A549 (cell line): ENCODE measurements around the gene ELL3. TPM values are rescaled to one million over a fixed set of nuclear protein-coding genes. Genes with fewer than 3 reads are reported as not detected.

ENCODE experiments used
- ATAC-seq, 2 experiments: fragments of 200-7000 bp in 1 of 2; fragments of >200 bp in 1 of 2; cut with Nextera tagmentation in 1 of 2; cut with Tn5 transposase in 1 of 2; 3 replicates each; pipeline versions ENCODE4 v1.8.0 to v1.9.1; 2018 to 2020; ENCODE audit warnings: mild to moderate bottlenecking in 1 of 2, moderate library complexity in 1 of 2
- CTCF ChIA-PET: fragments of 300-600 bp; sonication (Branson Sonifier 250); formaldehyde crosslinking; extraction: SDS; loops from one replicate; lab custom pipeline; 2021; ENCODE audit warnings: antibody characterized with exemption, inconsistent platforms; lab: Yijun Ruan, JAX
- POLR2A ChIA-PET: fragments of 350-600 bp; formaldehyde crosslinking; extraction: SDS; loops from one replicate; lab custom pipeline; 2021; ENCODE audit warnings: antibody characterized with exemption, inconsistent platforms; lab: Yijun Ruan, JAX
- DNase-seq, 2 experiments: peaks; one replicate each; pipeline versions ENCODE4 v3.0.0 to v3.0.0-alpha.2; 2011 to 2016; ENCODE audit warnings: low read depth in 1 of 2, low spot score in 1 of 2
- FAIRE-seq: peaks from 2 replicates; lab custom pipeline; 2011; peaks lifted over from hg19 to GRCh38; lab: Jason Lieb, UNC
- H3K27ac ChIP-seq, 2 experiments: fragments of >200 bp; sonication (Bioruptor Twin); formaldehyde crosslinking; 3 replicates each; pipeline ENCODE4 v1.5.1; 2016 to 2017
- H3K4me1 ChIP-seq: fragments of >200 bp; sonication (Bioruptor Twin); formaldehyde crosslinking; 3 replicates; pipeline ENCODE4 v1.6.1; 2016
- H3K4me2 ChIP-seq: fragments of >200 bp; sonication (Bioruptor Twin); formaldehyde crosslinking; 3 replicates; pipeline ENCODE4 v1.6.1; 2016
- H3K4me3 ChIP-seq: fragments of >200 bp; sonication (Bioruptor Twin); formaldehyde crosslinking; 3 replicates; pipeline ENCODE4 v1.5.1; 2016
- H3K9me3 ChIP-seq: fragments of >200 bp; sonication (Bioruptor Twin); formaldehyde crosslinking; 3 replicates; pipeline ENCODE4 v1.6.1; 2016
- CHD2 ChIP-seq: fragments of 150-350 bp; IDR thresholded peaks from 2 replicates; pipeline ENCODE4 v1.6.1; 2014; ENCODE audit warnings: low read length; ENCODE audit not compliant: partially characterized antibody
- FOSB ChIP-seq: fragments of 250-450 bp; sonication (Bioruptor Pico); IDR thresholded peaks from 2 replicates; pipeline ENCODE4 v1.5.0; 2020; ENCODE audit warnings: mild to moderate bottlenecking, moderate library complexity
- GATA3 ChIP-seq: IDR thresholded peaks from 2 replicates; pipeline ENCODE4 v1.6.1; 2012; ENCODE audit warnings: borderline replicate concordance
- HEYL ChIP-seq: fragments of 250-450 bp; sonication (Bioruptor Pico); IDR thresholded peaks from 2 replicates; pipeline ENCODE4 v1.8.0; 2021; ENCODE audit warnings: mild to moderate bottlenecking, moderate library complexity
- HOXB13 ChIP-seq: fragments of 250-450 bp; sonication (Bioruptor Pico); IDR thresholded peaks from 2 replicates; pipeline ENCODE4 v1.5.0; 2020; ENCODE audit warnings: low read depth, mild to moderate bottlenecking, moderate library complexity
- MAZ ChIP-seq: fragments of 150-350 bp; IDR thresholded peaks from 2 replicates; pipeline ENCODE4 v1.6.1; 2014; ENCODE audit warnings: antibody characterized with exemption, low read depth, low read length, borderline replicate concordance
- NFE2L2 ChIP-seq: fragments of 150-350 bp; conservative IDR thresholded peaks from 2 replicates; pipeline ENCODE4 v1.6.1; 2014; ENCODE audit warnings: low read length
- RAD21 ChIP-seq, 2 experiments: fragments of >200 bp in 1 of 2; sonication (Bioruptor Twin) in 1 of 2; formaldehyde crosslinking in 1 of 2; IDR thresholded peaks in 1 of 2; conservative IDR thresholded peaks in 1 of 2; 2 replicates in 1 of 2; 3 replicates in 1 of 2; pipeline ENCODE4 v1.6.1; 2012 to 2018; ENCODE audit warnings: inconsistent platforms in 1 of 2
- RNF2 ChIP-seq: fragments of 200-600 bp; sonication (generic); IDR thresholded peaks from 2 replicates; pipeline ENCODE4 v1.6.1; 2016; ENCODE audit warnings: low read depth, mild to moderate bottlenecking, antibody characterized with exemption, moderate library complexity, borderline replicate concordance
- SREBF2 ChIP-seq: fragments of 450-650 bp; IDR thresholded peaks from 2 replicates; pipeline ENCODE4 v1.6.1; 2014; ENCODE audit warnings: mild to moderate bottlenecking, moderate library complexity
- WGBS: methylation state at CpG from one replicate; pipeline ENCODE4 v1.1.6; 2017; ENCODE audit errors: missing lambda C conversion rate; 5-methylcytosine and 5-hydroxymethylcytosine counted together
- polyA plus RNA-seq, 4 experiments: library from polyadenylated mRNA; depleted of rRNA in 3 of 4; stranded (reverse); fragments of >200 nt; fragmentation: RNase III in 1 of 4; extraction: RNeasy Plus Mini Kit Qiagen cat#74134 plus additional on column Dnase treatment in 1 of 4; gene quantifications; 2 replicates in 3 of 4; 3 replicates in 1 of 4; pipeline ENCODE4 v1.2.3, GENCODE V29; 2011 to 2017
- TF ChIP-seq, protein P1 (sequence below): fragments of 250-450 bp; sonication (Bioruptor Pico); IDR thresholded peaks from 2 replicates; pipeline ENCODE4 v1.5.0; 2020; ENCODE audit warnings: low read depth, mild to moderate bottlenecking, moderate library complexity
- TF ChIP-seq, protein P2 (sequence below): fragments of 450-650 bp; IDR thresholded peaks from 2 replicates; pipeline ENCODE4 v1.6.1; 2014; ENCODE audit warnings: antibody characterized with exemption
- TF ChIP-seq, protein P3 (sequence below): fragments of 200-600 bp; sonication (generic); IDR thresholded peaks from 2 replicates; pipeline ENCODE4 v1.6.1; 2016; ENCODE audit warnings: antibody characterized with exemption, mild to moderate bottlenecking, moderate library complexity
- TF ChIP-seq, protein P4 (sequence below): fragments of >200 bp; sonication (Bioruptor Twin); formaldehyde crosslinking; IDR thresholded peaks from 3 replicates; pipeline ENCODE4 v1.6.1; 2016

ELL3 gene
- polyA plus RNA-seq, 2 of the 4 experiments (the other 2 are of a cell fraction): 1.4 to 2.1 TPM

DNA sequence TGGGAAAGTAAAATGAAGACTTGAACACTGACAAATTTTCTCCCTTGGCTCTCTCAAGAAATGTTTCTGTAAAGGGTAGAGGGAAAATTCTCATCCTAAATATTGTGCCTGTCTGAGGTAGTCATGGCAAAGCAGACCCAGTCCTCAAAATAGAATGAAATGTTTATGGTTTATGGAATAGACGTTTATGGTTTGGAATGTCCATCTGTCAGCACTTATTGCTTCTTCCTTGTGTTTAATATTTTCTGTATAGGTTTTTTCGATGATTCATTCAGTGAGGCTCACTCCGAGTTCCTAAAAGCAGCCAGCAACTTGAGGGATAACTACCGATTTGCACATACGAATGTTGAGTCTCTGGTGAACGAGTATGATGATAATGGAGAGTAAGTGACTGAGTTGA, 13.9 kb downstream of the ELL3 start:
- TF ChIP-seq, protein P1, sequence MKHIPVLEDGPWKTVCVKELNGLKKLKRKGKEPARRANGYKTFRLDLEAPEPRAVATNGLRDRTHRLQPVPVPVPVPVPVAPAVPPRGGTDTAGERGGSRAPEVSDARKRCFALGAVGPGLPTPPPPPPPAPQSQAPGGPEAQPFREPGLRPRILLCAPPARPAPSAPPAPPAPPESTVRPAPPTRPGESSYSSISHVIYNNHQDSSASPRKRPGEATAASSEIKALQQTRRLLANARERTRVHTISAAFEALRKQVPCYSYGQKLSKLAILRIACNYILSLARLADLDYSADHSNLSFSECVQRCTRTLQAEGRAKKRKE (CRISPR knock-in tag): no peak
- TF ChIP-seq SREBF2 (no peak), HOXB13 (CRISPR knock-in tag) (no peak), RAD21 (conservative IDR thresholded peaks at IDR 0.05 in 1 of 2, IDR thresholded peaks at IDR 0.05 in 1 of 2) (no peak), MAZ (no peak), GATA3 (no peak), CHD2 (no peak), HEYL (no peak), FOSB (CRISPR knock-in tag) (no peak)
- TF ChIP-seq, protein P2, sequence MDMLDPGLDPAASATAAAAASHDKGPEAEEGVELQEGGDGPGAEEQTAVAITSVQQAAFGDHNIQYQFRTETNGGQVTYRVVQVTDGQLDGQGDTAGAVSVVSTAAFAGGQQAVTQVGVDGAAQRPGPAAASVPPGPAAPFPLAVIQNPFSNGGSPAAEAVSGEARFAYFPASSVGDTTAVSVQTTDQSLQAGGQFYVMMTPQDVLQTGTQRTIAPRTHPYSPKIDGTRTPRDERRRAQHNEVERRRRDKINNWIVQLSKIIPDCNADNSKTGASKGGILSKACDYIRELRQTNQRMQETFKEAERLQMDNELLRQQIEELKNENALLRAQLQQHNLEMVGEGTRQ: no peak
- TF ChIP-seq, protein P3, sequence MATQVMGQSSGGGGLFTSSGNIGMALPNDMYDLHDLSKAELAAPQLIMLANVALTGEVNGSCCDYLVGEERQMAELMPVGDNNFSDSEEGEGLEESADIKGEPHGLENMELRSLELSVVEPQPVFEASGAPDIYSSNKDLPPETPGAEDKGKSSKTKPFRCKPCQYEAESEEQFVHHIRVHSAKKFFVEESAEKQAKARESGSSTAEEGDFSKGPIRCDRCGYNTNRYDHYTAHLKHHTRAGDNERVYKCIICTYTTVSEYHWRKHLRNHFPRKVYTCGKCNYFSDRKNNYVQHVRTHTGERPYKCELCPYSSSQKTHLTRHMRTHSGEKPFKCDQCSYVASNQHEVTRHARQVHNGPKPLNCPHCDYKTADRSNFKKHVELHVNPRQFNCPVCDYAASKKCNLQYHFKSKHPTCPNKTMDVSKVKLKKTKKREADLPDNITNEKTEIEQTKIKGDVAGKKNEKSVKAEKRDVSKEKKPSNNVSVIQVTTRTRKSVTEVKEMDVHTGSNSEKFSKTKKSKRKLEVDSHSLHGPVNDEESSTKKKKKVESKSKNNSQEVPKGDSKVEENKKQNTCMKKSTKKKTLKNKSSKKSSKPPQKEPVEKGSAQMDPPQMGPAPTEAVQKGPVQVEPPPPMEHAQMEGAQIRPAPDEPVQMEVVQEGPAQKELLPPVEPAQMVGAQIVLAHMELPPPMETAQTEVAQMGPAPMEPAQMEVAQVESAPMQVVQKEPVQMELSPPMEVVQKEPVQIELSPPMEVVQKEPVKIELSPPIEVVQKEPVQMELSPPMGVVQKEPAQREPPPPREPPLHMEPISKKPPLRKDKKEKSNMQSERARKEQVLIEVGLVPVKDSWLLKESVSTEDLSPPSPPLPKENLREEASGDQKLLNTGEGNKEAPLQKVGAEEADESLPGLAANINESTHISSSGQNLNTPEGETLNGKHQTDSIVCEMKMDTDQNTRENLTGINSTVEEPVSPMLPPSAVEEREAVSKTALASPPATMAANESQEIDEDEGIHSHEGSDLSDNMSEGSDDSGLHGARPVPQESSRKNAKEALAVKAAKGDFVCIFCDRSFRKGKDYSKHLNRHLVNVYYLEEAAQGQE: no peak
- TF ChIP-seq, protein P4, sequence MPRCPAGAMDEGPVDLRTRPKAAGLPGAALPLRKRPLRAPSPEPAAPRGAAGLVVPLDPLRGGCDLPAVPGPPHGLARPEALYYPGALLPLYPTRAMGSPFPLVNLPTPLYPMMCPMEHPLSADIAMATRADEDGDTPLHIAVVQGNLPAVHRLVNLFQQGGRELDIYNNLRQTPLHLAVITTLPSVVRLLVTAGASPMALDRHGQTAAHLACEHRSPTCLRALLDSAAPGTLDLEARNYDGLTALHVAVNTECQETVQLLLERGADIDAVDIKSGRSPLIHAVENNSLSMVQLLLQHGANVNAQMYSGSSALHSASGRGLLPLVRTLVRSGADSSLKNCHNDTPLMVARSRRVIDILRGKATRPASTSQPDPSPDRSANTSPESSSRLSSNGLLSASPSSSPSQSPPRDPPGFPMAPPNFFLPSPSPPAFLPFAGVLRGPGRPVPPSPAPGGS: no peak
- CTCF ChIA-PET: no interaction called here

DNA sequence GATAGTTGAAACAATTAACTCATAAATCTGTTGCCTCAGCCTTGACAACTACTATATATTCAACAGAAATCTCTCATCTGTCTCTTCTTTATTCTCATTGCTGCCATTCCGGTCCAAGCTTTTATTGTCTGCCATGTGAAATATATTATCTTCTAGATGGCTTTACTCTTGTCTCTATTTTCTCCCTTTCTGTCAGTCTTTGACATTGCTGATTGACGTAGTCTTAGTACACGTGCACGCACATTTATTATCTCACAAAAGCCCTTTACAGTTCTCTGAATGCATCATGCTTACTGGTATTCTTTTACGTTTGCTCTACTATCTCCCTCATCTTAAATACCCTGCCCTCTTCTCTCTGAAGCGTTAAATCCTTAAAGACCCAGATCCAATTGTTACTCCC, 24.9 kb downstream of the ELL3 start:
- ChIA-PET POLR2A (no interaction called here), CTCF (no interaction called here)
- no peak for FAIRE-seq
- DNase-seq: no peak
- TF ChIP-seq NFE2L2 (no peak), RNF2 (no peak)
- TF ChIP-seq, protein P4: no peak
- 88% methylated on average over 6 of the region's 6 CpGs for WGBS
- peaks cover 7% of the 10 kb centered on the region; the same call in 1 of the 3 replicates for H3K4me1 ChIP-seq
- H3K9me3 ChIP-seq: no peaks in the 10 kb centered on the region
- no peak overlapping the region for H3K27ac ChIP-seq
- no peak for ATAC-seq
- H3K4me3 ChIP-seq: no peak overlapping the region
- no peak overlapping the region for H3K4me2 ChIP-seq

More for the DNA sequence above, 13.9 kb downstream of the ELL3 start:
- FAIRE-seq (no peak), DNase-seq (no peak), ATAC-seq (no peak)
- POLR2A ChIA-PET: no interaction called here
- Histone ChIP-seq H3K4me1 (no peaks in the 10 kb centered on the region), H3K4me3 (no peak overlapping the region), H3K4me2 (no peak overlapping the region), H3K9me3 (no peaks in the 10 kb centered on the region), H3K27ac (no peak overlapping the region)
- WGBS: 90% methylated on average over 6 of the region's 6 CpGs
